HepG2 (cell line): ENCODE measurements around the gene NRAS. TPM values are rescaled to one million over a fixed set of nuclear protein-coding genes. Genes with fewer than 3 reads are reported as not detected.

Experiments used
- ARNT ChIP-seq: fragments of 450-650 bp; IDR thresholded peaks from 2 replicates; pipeline ENCODE4 v1.6.1; 2017
- ARNT2 ChIP-seq: sonication (generic); formaldehyde crosslinking; IDR thresholded peaks from 2 replicates; pipeline ENCODE4 v1.8.0; 2022; ENCODE audit warnings: mild to moderate bottlenecking, low read depth, missing genetic modification reagents, moderate library complexity
- ATF4 ChIP-seq, 2 experiments: fragments of 450-650 bp in 1 of 2; sonication (generic) in 1 of 2; formaldehyde crosslinking; IDR thresholded peaks; 2 replicates each; pipeline versions ENCODE4 v1.5.0 to v1.8.0; 2020 to 2022; ENCODE audit warnings: mild to moderate bottlenecking in 1 of 2, missing genetic modification reagents in 1 of 2
- ATM ChIP-seq: fragments of 450-650 bp; IDR thresholded peaks from 2 replicates; pipeline ENCODE4 v1.7.1; 2017; ENCODE audit warnings: mild to moderate bottlenecking, borderline replicate concordance
- BRD4 ChIP-seq: sonication (generic); formaldehyde crosslinking; IDR thresholded peaks from 2 replicates; pipeline ENCODE4 v1.4.0; 2020; ENCODE audit warnings: missing genetic modification reagents
- EP300 ChIP-seq, 3 experiments: sonication (generic) in 1 of 3; formaldehyde crosslinking in 1 of 3; IDR thresholded peaks; 2 replicates each; pipeline versions ENCODE4 v1.5.1 to v1.6.1; 2011 to 2020; ENCODE audit warnings: low read depth in 2 of 3, low read length in 2 of 3, borderline replicate concordance in 1 of 3, improper control_type of control experiment in 1 of 3, mild to moderate bottlenecking in 1 of 3, missing genetic modification reagents in 1 of 3, moderate library complexity in 1 of 3
- PLSCR1 ChIP-seq: sonication (generic); formaldehyde crosslinking; IDR thresholded peaks from 2 replicates; pipeline ENCODE4 v1.5.0; 2020; ENCODE audit warnings: missing genetic modification reagents, mild to moderate bottlenecking, borderline replicate concordance
- PPARG ChIP-seq: conservative IDR thresholded peaks from 2 replicates; pipeline ENCODE4 v1.6.1; 2016; ENCODE audit warnings: missing biosample characterization, missing genetic modification reagents
- SMARCE1 ChIP-seq: fragments of 450-650 bp; IDR thresholded peaks from 2 replicates; pipeline ENCODE4 v1.6.1; 2017; ENCODE audit warnings: borderline replicate concordance
- TARDBP ChIP-seq: sonication (generic); formaldehyde crosslinking; IDR thresholded peaks from 2 replicates; pipeline ENCODE4 v1.8.0; 2022; ENCODE audit warnings: mild to moderate bottlenecking, missing genetic modification reagents
- ZBTB21 ChIP-seq: sonication (generic); formaldehyde crosslinking; IDR thresholded peaks from 2 replicates; pipeline ENCODE4 v1.4.0; 2020; ENCODE audit warnings: missing genetic modification reagents
- ZMYM4 ChIP-seq: sonication (generic); formaldehyde crosslinking; IDR thresholded peaks from 2 replicates; pipeline ENCODE4 v1.8.1; 2023; ENCODE audit warnings: mild to moderate bottlenecking, missing genetic modification reagents
- ZNF776 ChIP-seq: sonication (generic); formaldehyde crosslinking; IDR thresholded peaks from 2 replicates; pipeline ENCODE4 v1.4.0; 2020; ENCODE audit warnings: mild to moderate bottlenecking, missing genetic modification reagents
- ZNF879 ChIP-seq: sonication (generic); formaldehyde crosslinking; IDR thresholded peaks from 2 replicates; pipeline ENCODE4 v1.8.1; 2023; ENCODE audit warnings: missing genetic modification reagents
- polyA plus RNA-seq, 8 experiments: library from polyadenylated mRNA; depleted of rRNA in 3 of 8; stranded (reverse) in 7 of 8; unstranded in 1 of 8; fragments of >200 nt; fragmentation: Illumina TruSeq in 4 of 8; extraction: Trizol in 4 of 8; gene quantifications; 2 replicates each; pipeline versions ENCODE4 v1.2.1 to v1.2.3, GENCODE V29; 2011 to 2016; ENCODE audit warnings: low read depth in 4 of 8, missing spikeins in 1 of 8, mixed read lengths in 1 of 8; ENCODE audit not compliant: insufficient read depth in 1 of 8
- total RNA-seq, 5 experiments: library from RNA; depleted of rRNA; stranded (reverse); fragments of >200 nt; fragmentation: Illumina TruSeq; extraction: Trizol; gene quantifications; 2 replicates each; pipeline ENCODE4 v1.2.3, GENCODE V29; 2016; ENCODE audit warnings: low read depth in 1 of 5
- TF ChIP-seq, protein P1 (sequence below): sonication (generic); formaldehyde crosslinking; IDR thresholded peaks from 2 replicates; pipeline ENCODE4; 2020; ENCODE audit warnings: missing genetic modification reagents, mild to moderate bottlenecking, borderline replicate concordance
- TF ChIP-seq, protein P2 (sequence below): sonication (generic); formaldehyde crosslinking; IDR thresholded peaks from 2 replicates; pipeline ENCODE4 v1.4.0; 2020; ENCODE audit warnings: missing genetic modification reagents
- TF ChIP-seq, protein P3 (sequence below): sonication (generic); formaldehyde crosslinking; IDR thresholded peaks from 2 replicates; pipeline ENCODE4 v1.4.0; 2020; ENCODE audit warnings: missing genetic modification reagents
- TF ChIP-seq, protein P4 (sequence below): IDR thresholded peaks from 2 replicates; pipeline ENCODE4 v1.6.1; 2012; ENCODE audit warnings: inconsistent platforms

Gene NRAS
- total and polyA plus RNA-seq, 2 of the 13 experiments (the other 11 are each of a cell fraction or from before 2014, with no cell fraction given), result 38.6 to 58.8 TPM

GRCh38 chr1:114757455-114758255 lies 41.1 kb upstream of the NRAS start, which contains the start of gene CSDE1 (continued):
- peak in 1 of 2 experiments; percentile 17; a peak in 1 of 4 replicates for TF ChIP-seq EP300 (IDR thresholded peaks at IDR 0.05; ENCODE audit: low read depth in 2 of 2, low read length in 2 of 2)
- TF ChIP-seq EP300 (CRISPR knock-in tag; IDR thresholded peaks at IDR 0.05; ENCODE audit: borderline replicate concordance), result peak; percentile 8; the same call in 1 of the 2 replicates
- peak; percentile 74 for TF ChIP-seq BRD4
- TF ChIP-seq, protein P1, sequence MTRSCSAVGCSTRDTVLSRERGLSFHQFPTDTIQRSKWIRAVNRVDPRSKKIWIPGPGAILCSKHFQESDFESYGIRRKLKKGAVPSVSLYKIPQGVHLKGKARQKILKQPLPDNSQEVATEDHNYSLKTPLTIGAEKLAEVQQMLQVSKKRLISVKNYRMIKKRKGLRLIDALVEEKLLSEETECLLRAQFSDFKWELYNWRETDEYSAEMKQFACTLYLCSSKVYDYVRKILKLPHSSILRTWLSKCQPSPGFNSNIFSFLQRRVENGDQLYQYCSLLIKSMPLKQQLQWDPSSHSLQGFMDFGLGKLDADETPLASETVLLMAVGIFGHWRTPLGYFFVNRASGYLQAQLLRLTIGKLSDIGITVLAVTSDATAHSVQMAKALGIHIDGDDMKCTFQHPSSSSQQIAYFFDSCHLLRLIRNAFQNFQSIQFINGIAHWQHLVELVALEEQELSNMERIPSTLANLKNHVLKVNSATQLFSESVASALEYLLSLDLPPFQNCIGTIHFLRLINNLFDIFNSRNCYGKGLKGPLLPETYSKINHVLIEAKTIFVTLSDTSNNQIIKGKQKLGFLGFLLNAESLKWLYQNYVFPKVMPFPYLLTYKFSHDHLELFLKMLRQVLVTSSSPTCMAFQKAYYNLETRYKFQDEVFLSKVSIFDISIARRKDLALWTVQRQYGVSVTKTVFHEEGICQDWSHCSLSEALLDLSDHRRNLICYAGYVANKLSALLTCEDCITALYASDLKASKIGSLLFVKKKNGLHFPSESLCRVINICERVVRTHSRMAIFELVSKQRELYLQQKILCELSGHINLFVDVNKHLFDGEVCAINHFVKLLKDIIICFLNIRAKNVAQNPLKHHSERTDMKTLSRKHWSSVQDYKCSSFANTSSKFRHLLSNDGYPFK (CRISPR knock-in tag), result peak; percentile 95
- TF ChIP-seq, protein P2, sequence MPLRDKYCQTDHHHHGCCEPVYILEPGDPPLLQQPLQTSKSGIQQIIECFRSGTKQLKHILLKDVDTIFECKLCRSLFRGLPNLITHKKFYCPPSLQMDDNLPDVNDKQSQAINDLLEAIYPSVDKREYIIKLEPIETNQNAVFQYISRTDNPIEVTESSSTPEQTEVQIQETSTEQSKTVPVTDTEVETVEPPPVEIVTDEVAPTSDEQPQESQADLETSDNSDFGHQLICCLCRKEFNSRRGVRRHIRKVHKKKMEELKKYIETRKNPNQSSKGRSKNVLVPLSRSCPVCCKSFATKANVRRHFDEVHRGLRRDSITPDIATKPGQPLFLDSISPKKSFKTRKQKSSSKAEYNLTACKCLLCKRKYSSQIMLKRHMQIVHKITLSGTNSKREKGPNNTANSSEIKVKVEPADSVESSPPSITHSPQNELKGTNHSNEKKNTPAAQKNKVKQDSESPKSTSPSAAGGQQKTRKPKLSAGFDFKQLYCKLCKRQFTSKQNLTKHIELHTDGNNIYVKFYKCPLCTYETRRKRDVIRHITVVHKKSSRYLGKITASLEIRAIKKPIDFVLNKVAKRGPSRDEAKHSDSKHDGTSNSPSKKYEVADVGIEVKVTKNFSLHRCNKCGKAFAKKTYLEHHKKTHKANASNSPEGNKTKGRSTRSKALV (CRISPR knock-in tag), result no peak; the same call in 1 of the 2 replicates
- TF ChIP-seq ARNT, result no peak
- TF ChIP-seq SMARCE1, result no peak
- TF ChIP-seq ATM, result no peak
- peak; percentile 80; the same call in 1 of the 2 replicates for TF ChIP-seq ZNF879 (CRISPR knock-in tag)
- TF ChIP-seq PPARG (CRISPR knock-in tag), result 0 out of 2 replicates have a peak, but pooled peaks have one; percentile 26
- peak; percentile 6; the same call in 1 of the 2 replicates for TF ChIP-seq TARDBP (CRISPR knock-in tag)
- peak; percentile 43; the same call in 1 of the 2 replicates for TF ChIP-seq ZNF776 (CRISPR knock-in tag)
- peak; percentile 93; the same call in 1 of the 2 replicates for TF ChIP-seq ARNT2
- 0 out of 2 replicates have a peak, but pooled peaks have one; percentile 12 for TF ChIP-seq ZBTB21
- TF ChIP-seq, protein P3, sequence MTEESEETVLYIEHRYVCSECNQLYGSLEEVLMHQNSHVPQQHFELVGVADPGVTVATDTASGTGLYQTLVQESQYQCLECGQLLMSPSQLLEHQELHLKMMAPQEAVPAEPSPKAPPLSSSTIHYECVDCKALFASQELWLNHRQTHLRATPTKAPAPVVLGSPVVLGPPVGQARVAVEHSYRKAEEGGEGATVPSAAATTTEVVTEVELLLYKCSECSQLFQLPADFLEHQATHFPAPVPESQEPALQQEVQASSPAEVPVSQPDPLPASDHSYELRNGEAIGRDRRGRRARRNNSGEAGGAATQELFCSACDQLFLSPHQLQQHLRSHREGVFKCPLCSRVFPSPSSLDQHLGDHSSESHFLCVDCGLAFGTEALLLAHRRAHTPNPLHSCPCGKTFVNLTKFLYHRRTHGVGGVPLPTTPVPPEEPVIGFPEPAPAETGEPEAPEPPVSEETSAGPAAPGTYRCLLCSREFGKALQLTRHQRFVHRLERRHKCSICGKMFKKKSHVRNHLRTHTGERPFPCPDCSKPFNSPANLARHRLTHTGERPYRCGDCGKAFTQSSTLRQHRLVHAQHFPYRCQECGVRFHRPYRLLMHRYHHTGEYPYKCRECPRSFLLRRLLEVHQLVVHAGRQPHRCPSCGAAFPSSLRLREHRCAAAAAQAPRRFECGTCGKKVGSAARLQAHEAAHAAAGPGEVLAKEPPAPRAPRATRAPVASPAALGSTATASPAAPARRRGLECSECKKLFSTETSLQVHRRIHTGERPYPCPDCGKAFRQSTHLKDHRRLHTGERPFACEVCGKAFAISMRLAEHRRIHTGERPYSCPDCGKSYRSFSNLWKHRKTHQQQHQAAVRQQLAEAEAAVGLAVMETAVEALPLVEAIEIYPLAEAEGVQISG, result peak; percentile 74
- peak; percentile 89 for TF ChIP-seq ZMYM4
- TF ChIP-seq ATF4 (CRISPR knock-in tag; IDR thresholded peaks at IDR 0.05), result peak in 1 of 2 experiments; percentile 55; a peak in 1 of 4 replicates
- no peak for TF ChIP-seq PLSCR1 (CRISPR knock-in tag)
- TF ChIP-seq, protein P4, sequence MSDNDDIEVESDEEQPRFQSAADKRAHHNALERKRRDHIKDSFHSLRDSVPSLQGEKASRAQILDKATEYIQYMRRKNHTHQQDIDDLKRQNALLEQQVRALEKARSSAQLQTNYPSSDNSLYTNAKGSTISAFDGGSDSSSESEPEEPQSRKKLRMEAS, result peak; percentile 59
